Stomach smooth muscle (tissue), 2 donors: ENCODE results near the gene RAPGEF6.

ENCODE experiments used
- H3K27ac ChIP-seq: one replicate; pipeline ENCODE4 v1.7.0; 2013; ENCODE audit warnings: mild to moderate bottlenecking, low read length, inconsistent platforms
- H3K27me3 ChIP-seq, 2 donors: one replicate each; pipeline ENCODE4 v1.7.0; 2013; ENCODE audit warnings: low read length in 2 of 2; ENCODE audit not compliant: insufficient read depth in 2 of 2, control insufficient read depth in 1 of 2
- H3K36me3 ChIP-seq, 2 donors: one replicate each; pipeline ENCODE4 v1.7.0; 2013; ENCODE audit warnings: low read length in 2 of 2; ENCODE audit not compliant: control insufficient read depth in 2 of 2, insufficient read depth in 2 of 2
- H3K4me1 ChIP-seq: one replicate; pipeline ENCODE4 v1.7.0; 2013; ENCODE audit warnings: low read length; ENCODE audit not compliant: control insufficient read depth, insufficient read depth
- H3K4me3 ChIP-seq, 2 donors: one replicate each; pipeline ENCODE4 v1.7.0; 2013; ENCODE audit warnings: low read length in 2 of 2
- H3K9ac ChIP-seq, 2 donors: one replicate each; pipeline ENCODE4 v1.7.0; 2013; ENCODE audit warnings: low read length in 2 of 2, mild to moderate bottlenecking in 1 of 2
- H3K9me3 ChIP-seq, 2 donors: one replicate each; pipeline ENCODE4 v1.7.0; 2013; ENCODE audit warnings: low read length in 2 of 2; ENCODE audit not compliant: control insufficient read depth in 2 of 2
- donor health status: healthy.
- donor health status: Pancreatic carcinoma.

Gene RAPGEF6

GRCh38 chr5:131644370-131644769 lies 9.3 kb upstream of the RAPGEF6 start:
- no peak overlapping the region for H3K27ac ChIP-seq
- H3K4me3 ChIP-seq, result no peak overlapping the region
- H3K9me3 ChIP-seq, result no peaks in the 10 kb centered on the region
- no peaks in the 10 kb centered on the region for H3K27me3 ChIP-seq
- H3K9ac ChIP-seq, result no peak overlapping the region
- no peaks in the 10 kb centered on the region for H3K4me1 ChIP-seq
- peaks cover 3 to 9% of the 10 kb centered on the region in 2 donors for H3K36me3 ChIP-seq

- no peaks in the 10 kb centered on the region for H3K9me3 ChIP-seq
- H3K27ac ChIP-seq, result no peak overlapping the region
- no peak overlapping the region for H3K4me3 ChIP-seq
- peaks cover under 1% of the 10 kb centered on the region for H3K4me1 ChIP-seq
- no peaks in the 10 kb centered on the region for H3K27me3 ChIP-seq
- peaks cover 0 to 3% of the 10 kb centered on the region in 2 donors for H3K36me3 ChIP-seq
- H3K9ac ChIP-seq, result no peak overlapping the region
Observed at GRCh38 chr5:131641494-131641893, 6.5 kb upstream of the RAPGEF6 start.

GRCh38 chr5:131640043-131640856 lies 5.2 kb upstream of the RAPGEF6 start:
- H3K9me3 ChIP-seq, result no peaks in the 10 kb centered on the region
- H3K27ac ChIP-seq, result no peak overlapping the region
- no peaks in the 10 kb centered on the region for H3K27me3 ChIP-seq
- H3K4me1 ChIP-seq, result peaks cover 7% of the 10 kb centered on the region
- peaks cover 0 to 3% of the 10 kb centered on the region in 2 donors for H3K36me3 ChIP-seq
- no peak overlapping the region for H3K9ac ChIP-seq
- H3K4me3 ChIP-seq, result no peak overlapping the region

GRCh38 chr5:131639148-131639547 lies 4.1 kb upstream of the RAPGEF6 start:
- Histone ChIP-seq H3K4me1 (peaks cover 7% of the 10 kb centered on the region), H3K9me3 (no peaks in the 10 kb centered on the region), H3K27ac (no peak overlapping the region), H3K36me3 (no peaks in the 10 kb centered on the region), H3K4me3 (no peak overlapping the region), H3K9ac (no peak overlapping the region), H3K27me3 (no peaks in the 10 kb centered on the region)

GRCh38 chr5:131637694-131638093 lies 2.7 kb upstream of the RAPGEF6 start:
- H3K4me1 ChIP-seq, result peaks cover 7% of the 10 kb centered on the region
- H3K9ac ChIP-seq, result no peak overlapping the region
- H3K27me3 ChIP-seq, result no peaks in the 10 kb centered on the region
- no peak overlapping the region for H3K27ac ChIP-seq
- no peak overlapping the region for H3K4me3 ChIP-seq
- H3K9me3 ChIP-seq, result no peaks in the 10 kb centered on the region
- no peaks in the 10 kb centered on the region for H3K36me3 ChIP-seq

GRCh38 chr5:131635684-131636572 lies 899 bp upstream of the RAPGEF6 start:
- peak overlapping the region; percentile 90 to 96 for H3K9ac ChIP-seq
- peaks cover 7% of the 10 kb centered on the region for H3K4me1 ChIP-seq
- H3K27ac ChIP-seq, result peak overlapping the region; percentile 98
- H3K9me3 ChIP-seq, result no peaks in the 10 kb centered on the region
- H3K36me3 ChIP-seq, result no peaks in the 10 kb centered on the region
- peak overlapping the region; percentile 74 to 93 for H3K4me3 ChIP-seq
- no peaks in the 10 kb centered on the region for H3K27me3 ChIP-seq

- Histone ChIP-seq H3K36me3 (no peaks in the 10 kb centered on the region), H3K4me1 (peaks cover 7% of the 10 kb centered on the region), H3K27me3 (no peaks in the 10 kb centered on the region), H3K4me3 (peak overlapping the region; percentile 93), H3K9me3 (no peaks in the 10 kb centered on the region), H3K9ac (peak overlapping the region; percentile 96 to 98), H3K27ac (peak overlapping the region; percentile 98)
Observed at GRCh38 chr5:131634666-131634995, 398 bp downstream of the RAPGEF6 start.

GRCh38 chr5:131634238-131634637 lies 791 bp downstream of the RAPGEF6 start:
- Histone ChIP-seq H3K27me3 (no peaks in the 10 kb centered on the region), H3K9ac (peak overlapping the region; percentile 96 to 98), H3K9me3 (no peaks in the 10 kb centered on the region), H3K4me3 (peak overlapping the region; percentile 93), H3K27ac (peak overlapping the region; percentile 98), H3K36me3 (no peaks in the 10 kb centered on the region), H3K4me1 (peaks cover 7% of the 10 kb centered on the region)

- Histone ChIP-seq H3K9me3 (no peaks in the 10 kb centered on the region), H3K4me1 (peaks cover 7% of the 10 kb centered on the region), H3K27me3 (no peaks in the 10 kb centered on the region), H3K27ac (no peak overlapping the region), H3K4me3 (peak overlapping the region; percentile 93), H3K9ac (peak overlapping the region in 1 of 2 donors; percentile 98), H3K36me3 (no peaks in the 10 kb centered on the region)
Observed at GRCh38 chr5:131633830-131634229, 1.2 kb downstream of the RAPGEF6 start.

GRCh38 chr5:131630963-131631350 lies 4.1 kb downstream of the RAPGEF6 start:
- Histone ChIP-seq H3K4me3 (no peak overlapping the region), H3K27me3 (no peaks in the 10 kb centered on the region), H3K4me1 (peaks cover 1% of the 10 kb centered on the region), H3K9ac (no peak overlapping the region), H3K36me3 (no peaks in the 10 kb centered on the region), H3K9me3 (no peaks in the 10 kb centered on the region), H3K27ac (no peak overlapping the region)
